GM19023 (cell line): Measurements from ENCODE around the gene PDZD4.
A peak's percentile ranks its signal among the peaks of the same experiment; 100 is the strongest.

Experiments used
- ATAC-seq: cut with Tn5 transposase; IDR thresholded peaks from one replicate; pipeline ENCODE4 v1.9.1; 2021; ENCODE audit warnings: mild to moderate bottlenecking, moderate library complexity; ENCODE audit not compliant: unreplicated experiment

The PDZD4 gene

GRCh38 chrX:153773218-153773611 lies 57.1 kb downstream of the PDZD4 start:
- no peak for ATAC-seq

GRCh38 chrX:153772316-153773217 lies 57.8 kb downstream of the PDZD4 start:
- ATAC-seq: no peak

- ATAC-seq: no peak
These were observed 58.7 kb downstream of the PDZD4 start for GRCh38 chrX:153771415-153772315.

- ATAC-seq: no peak
These were observed 59.5 kb downstream of the PDZD4 start for GRCh38 chrX:153770601-153771414.

GRCh38 chrX:153769865-153770600 lies 60.3 kb downstream of the PDZD4 start:
- ATAC-seq: no peak

GRCh38 chrX:153769158-153769864 lies 61.0 kb downstream of the PDZD4 start:
- no peak for ATAC-seq

- no peak for ATAC-seq
These were observed 61.8 kb downstream of the PDZD4 start for GRCh38 chrX:153768311-153769157.

GRCh38 chrX:153767674-153768055 lies 62.7 kb downstream of the PDZD4 start:
- ATAC-seq: no peak

GRCh38 chrX:153766871-153767673 lies 63.3 kb downstream of the PDZD4 start:
- no peak for ATAC-seq

GRCh38 chrX:153766098-153766817 lies 64.1 kb downstream of the PDZD4 start:
- ATAC-seq: no peak

GRCh38 chrX:153765138-153766079 lies 64.9 kb downstream of the PDZD4 start:
- ATAC-seq: no peak

GRCh38 chrX:153764786-153765137 lies 65.6 kb downstream of the PDZD4 start:
- ATAC-seq: no peak

GRCh38 chrX:153763989-153764755 lies 66.2 kb downstream of the PDZD4 start, which contains the start of gene PLXNB3:
PLXNB3 (plus strand) TSS chrX:153764249; CDS start chrX:153765536, 1,287 bp downstream.
- ATAC-seq: peak; percentile 76

- no peak for ATAC-seq
These were observed 66.9 kb downstream of the PDZD4 start for GRCh38 chrX:153763298-153763932.

- ATAC-seq: no peak
These were observed 67.6 kb downstream of the PDZD4 start for GRCh38 chrX:153762626-153763173.
